ENCODE results near the gene TMEM72.

TMEM72 gene

GRCh38 chr10:44956226-44956625 lies 45.1 kb downstream of the TMEM72 start:
- Histone ChIP-seq H3K36me3 (ENCODE audit: insufficient read depth, insufficient read length, low read length) (peaks cover 16% of the 10 kb centered on the region), H3K9ac (ENCODE audit: insufficient read length, low read depth) (no peak overlapping the region), H3K27me3 (ENCODE audit: insufficient read depth, insufficient read length) (peaks cover 9% of the 10 kb centered on the region), H3K9me3 (ENCODE audit: insufficient read depth, low read length) (no peaks in the 10 kb centered on the region), H3K4me1 (ENCODE audit: insufficient read depth, insufficient read length) (peaks cover 3% of the 10 kb centered on the region), H3K4me3 (ENCODE audit: insufficient read length, low read depth) (no peak overlapping the region)
- no peak for TF ChIP-seq SUZ12 (IDR thresholded peaks at IDR 0.05; ENCODE audit: extremely low read depth, insufficient read depth, insufficient read length)
- TF ChIP-seq YY1 (IDR thresholded peaks at IDR 0.05; ENCODE audit: insufficient read depth, insufficient read length), result no peak
- no peak for TF ChIP-seq ZNF274 (IDR thresholded peaks at IDR 0.05; ENCODE audit: low read depth, low read length)
- DNase-seq (ENCODE audit: low read depth, low spot score), result no peak

DNA sequence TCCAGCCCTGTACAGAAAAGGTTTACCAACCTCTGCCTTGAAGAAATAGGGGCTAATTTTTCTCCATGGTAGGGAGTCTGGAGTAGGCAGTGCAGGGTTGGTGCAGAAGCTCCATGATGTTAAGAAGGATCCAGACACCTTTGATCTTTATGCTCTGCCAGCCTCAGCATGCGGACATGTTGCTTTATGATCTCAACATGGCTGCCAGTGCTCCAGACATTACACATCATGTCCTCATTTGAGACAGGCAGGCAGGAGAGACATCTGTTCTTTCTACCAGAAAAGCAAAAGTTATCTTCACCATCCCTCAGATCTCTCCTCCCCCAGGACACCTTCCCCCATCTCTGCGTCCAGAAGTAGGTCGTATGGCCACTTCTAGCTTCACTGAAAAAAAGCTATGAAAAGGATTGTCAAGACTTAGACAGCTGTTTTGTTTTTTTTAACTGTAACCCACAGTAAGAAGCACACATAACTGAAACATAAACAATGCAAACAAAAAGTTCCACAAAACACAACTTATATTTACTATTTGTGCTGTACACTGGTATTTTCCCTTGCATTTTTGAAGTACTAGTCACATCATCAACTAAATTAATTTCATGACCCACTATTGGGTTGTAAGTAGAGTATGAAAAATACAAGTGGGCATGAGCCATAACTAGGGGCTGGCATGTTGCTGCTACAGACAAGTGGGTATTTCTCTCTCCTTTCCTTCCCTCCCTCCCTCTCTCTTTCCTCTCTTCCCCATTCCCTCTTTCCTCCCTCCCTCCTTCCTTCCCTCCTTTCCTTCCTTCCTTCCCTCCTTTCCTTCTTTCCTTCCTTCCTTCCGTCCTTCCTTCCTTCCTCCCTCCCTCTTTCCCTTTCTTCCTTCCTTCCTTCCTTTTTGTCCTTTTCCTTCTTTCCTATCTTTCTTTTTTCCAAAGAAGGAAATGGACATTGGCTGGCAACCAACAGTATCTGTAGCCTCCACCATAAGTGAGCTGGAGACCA lies 45.9 kb downstream of the TMEM72 start:
- Histone ChIP-seq H3K9me3 (ENCODE audit: insufficient read depth, low read length) (no peaks in the 10 kb centered on the region), H3K9ac (ENCODE audit: insufficient read length, low read depth) (no peak overlapping the region), H3K4me3 (ENCODE audit: insufficient read length, low read depth) (no peak overlapping the region), H3K4me1 (ENCODE audit: insufficient read depth, insufficient read length) (peaks cover 5% of the 10 kb centered on the region), H3K27me3 (ENCODE audit: insufficient read depth, insufficient read length) (peaks cover 9% of the 10 kb centered on the region), H3K36me3 (ENCODE audit: insufficient read depth, insufficient read length, low read length) (peaks cover 17% of the 10 kb centered on the region)
- TF ChIP-seq SUZ12 (IDR thresholded peaks at IDR 0.05; ENCODE audit: extremely low read depth, insufficient read depth, insufficient read length) (no peak), YY1 (IDR thresholded peaks at IDR 0.05; ENCODE audit: insufficient read depth, insufficient read length) (no peak), ZNF274 (IDR thresholded peaks at IDR 0.05; ENCODE audit: low read depth, low read length) (no peak)
- no peak for DNase-seq (ENCODE audit: low read depth, low spot score)

- TF ChIP-seq YY1 (IDR thresholded peaks at IDR 0.05; ENCODE audit: insufficient read depth, insufficient read length) (no peak), ZNF274 (IDR thresholded peaks at IDR 0.05; ENCODE audit: low read depth, low read length) (no peak), SUZ12 (IDR thresholded peaks at IDR 0.05; ENCODE audit: extremely low read depth, insufficient read depth, insufficient read length) (no peak)
- no peak for DNase-seq (ENCODE audit: low read depth, low spot score)
- Histone ChIP-seq H3K4me3 (ENCODE audit: insufficient read length, low read depth) (peak overlapping the region; percentile 59), H3K27me3 (ENCODE audit: insufficient read depth, insufficient read length) (peaks cover 9% of the 10 kb centered on the region), H3K4me1 (ENCODE audit: insufficient read depth, insufficient read length) (peaks cover 3% of the 10 kb centered on the region), H3K9me3 (ENCODE audit: insufficient read depth, low read length) (no peaks in the 10 kb centered on the region), H3K9ac (ENCODE audit: insufficient read length, low read depth) (peak overlapping the region; percentile 10), H3K36me3 (ENCODE audit: insufficient read depth, insufficient read length, low read length) (peaks cover 19% of the 10 kb centered on the region)
Measured at GRCh38 chr10:44958196-44958897, 47.2 kb downstream of the TMEM72 start.

DNA sequence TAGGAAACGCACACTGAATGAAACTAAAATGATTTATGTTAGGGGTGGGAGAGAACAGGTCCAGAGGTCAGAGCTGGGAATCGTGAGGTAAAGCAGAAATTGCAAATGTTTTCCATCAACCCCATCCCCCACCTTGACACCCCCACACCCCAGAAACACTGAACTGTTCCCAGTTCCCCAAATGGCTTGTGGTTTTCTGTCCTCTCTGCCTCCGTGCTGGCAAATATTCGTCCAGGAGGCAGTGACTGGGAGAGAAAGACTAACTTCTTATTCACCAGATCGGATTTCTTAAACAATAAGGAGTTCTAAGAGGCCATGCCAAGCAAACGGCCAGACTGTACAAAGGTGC lies 47.7 kb downstream of the TMEM72 start:
- TF ChIP-seq SUZ12 (IDR thresholded peaks at IDR 0.05; ENCODE audit: extremely low read depth, insufficient read depth, insufficient read length) (no peak), YY1 (IDR thresholded peaks at IDR 0.05; ENCODE audit: insufficient read depth, insufficient read length) (no peak), ZNF274 (IDR thresholded peaks at IDR 0.05; ENCODE audit: low read depth, low read length) (no peak)
- Histone ChIP-seq H3K9ac (ENCODE audit: insufficient read length, low read depth) (peak overlapping the region; percentile 76), H3K9me3 (ENCODE audit: insufficient read depth, low read length) (no peaks in the 10 kb centered on the region), H3K4me1 (ENCODE audit: insufficient read depth, insufficient read length) (peaks cover 3% of the 10 kb centered on the region), H3K4me3 (ENCODE audit: insufficient read length, low read depth) (peak overlapping the region; percentile 59), H3K36me3 (ENCODE audit: insufficient read depth, insufficient read length, low read length) (peaks cover 19% of the 10 kb centered on the region), H3K27me3 (ENCODE audit: insufficient read depth, insufficient read length) (peaks cover 9% of the 10 kb centered on the region)
- DNase-seq (ENCODE audit: low read depth, low spot score), result no peak

DNA sequence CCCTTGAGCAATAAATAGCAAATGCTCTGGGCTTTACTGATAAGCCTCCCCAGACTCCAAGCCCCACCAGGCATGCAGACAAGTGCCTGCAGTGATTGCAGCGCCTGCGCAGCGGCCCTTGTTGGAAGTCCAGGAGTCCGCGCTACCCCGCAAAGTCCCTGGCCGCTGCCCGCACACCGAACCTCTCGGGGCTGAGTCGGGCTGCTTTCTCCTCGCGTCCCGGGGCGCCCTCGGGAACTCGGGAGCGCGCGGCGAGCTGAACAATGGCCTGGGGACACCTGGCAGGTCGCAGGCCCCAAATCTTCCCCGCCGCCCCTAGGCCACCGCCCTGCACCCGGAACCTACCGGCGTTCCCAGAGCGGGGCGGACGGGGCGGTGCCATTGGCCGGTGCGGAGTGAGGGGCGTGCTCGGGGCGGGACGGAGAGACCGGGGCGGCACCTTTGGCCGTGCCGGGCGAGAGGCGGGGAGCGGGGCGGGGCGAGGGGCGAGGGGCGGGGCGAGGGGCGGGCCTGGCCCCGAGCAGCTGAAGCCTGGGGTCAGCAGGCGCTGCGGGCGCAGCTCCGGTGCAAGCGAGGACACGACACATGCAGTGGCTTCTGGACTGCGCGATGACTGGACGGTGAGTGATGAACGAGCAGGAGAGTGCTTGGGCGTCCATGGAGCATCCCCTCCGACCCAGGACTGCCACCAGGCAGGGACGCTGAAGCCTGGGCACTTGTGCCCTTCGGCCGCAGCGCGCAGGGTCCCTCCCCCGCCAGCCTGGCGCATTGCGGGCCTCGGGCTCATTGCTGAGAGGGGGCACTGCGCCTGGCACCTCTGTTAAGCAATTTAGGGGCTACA lies 48.3 kb downstream of the TMEM72 start, which contains the start of gene RASSF4:
Gene RASSF4 (plus strand): TSS at position 556 of the 841 bp plus-strand sequence. CDS start 10,401 bp downstream, outside the sequence.
- Histone ChIP-seq H3K36me3 (ENCODE audit: insufficient read depth, insufficient read length, low read length) (peaks cover 18% of the 10 kb centered on the region), H3K9ac (ENCODE audit: insufficient read length, low read depth) (peak within 1 kb of the TSS; percentile 79)
- peak; percentile 68 for DNase-seq (ENCODE audit: low read depth, low spot score)

GRCh38 chr10:44960088-44960460 lies 48.9 kb downstream of the TMEM72 start:
- Histone ChIP-seq H3K27me3 (ENCODE audit: insufficient read depth, insufficient read length) (peaks cover 9% of the 10 kb centered on the region), H3K36me3 (ENCODE audit: insufficient read depth, insufficient read length, low read length) (peaks cover 16% of the 10 kb centered on the region), H3K4me3 (ENCODE audit: insufficient read length, low read depth) (peak overlapping the region; percentile 64), H3K9me3 (ENCODE audit: insufficient read depth, low read length) (no peaks in the 10 kb centered on the region), H3K9ac (ENCODE audit: insufficient read length, low read depth) (peak overlapping the region; percentile 79), H3K4me1 (ENCODE audit: insufficient read depth, insufficient read length) (peaks cover 3% of the 10 kb centered on the region)
- TF ChIP-seq SUZ12 (IDR thresholded peaks at IDR 0.05; ENCODE audit: extremely low read depth, insufficient read depth, insufficient read length) (no peak), ZNF274 (IDR thresholded peaks at IDR 0.05; ENCODE audit: low read depth, low read length) (no peak), YY1 (IDR thresholded peaks at IDR 0.05; ENCODE audit: insufficient read depth, insufficient read length) (no peak)
- DNase-seq (ENCODE audit: low read depth, low spot score), result no peak

More for the DNA sequence above, 48.3 kb downstream of the TMEM72 start, which contains the start of gene RASSF4:
- no peak for TF ChIP-seq YY1 (IDR thresholded peaks at IDR 0.05; ENCODE audit: insufficient read depth, insufficient read length)
- no peak for TF ChIP-seq ZNF274 (IDR thresholded peaks at IDR 0.05; ENCODE audit: low read depth, low read length)
- no peak for TF ChIP-seq SUZ12 (IDR thresholded peaks at IDR 0.05; ENCODE audit: extremely low read depth, insufficient read depth, insufficient read length)
- Histone ChIP-seq H3K27me3 (ENCODE audit: insufficient read depth, insufficient read length) (peaks cover 9% of the 10 kb centered on the region), H3K4me3 (ENCODE audit: insufficient read length, low read depth) (peak within 1 kb of the TSS; percentile 64), H3K9me3 (ENCODE audit: insufficient read depth, low read length) (no peaks in the 10 kb centered on the region), H3K4me1 (ENCODE audit: insufficient read depth, insufficient read length) (peaks cover 3% of the 10 kb centered on the region)
